Endothelial cell of umbilical vein (primary cell): ENCODE measurements around the gene TSPAN1.

ENCODE experiments used
- CTCF ChIP-seq, 2 donors: IDR thresholded peaks; 1 replicate in 1 of 2; 2 replicates in 1 of 2; pipeline ENCODE4 v1.5.1; 2011; ENCODE audit warnings: low read length in 2 of 2, mild to moderate bottlenecking in 2 of 2, moderate library complexity in 2 of 2, control low read depth in 1 of 2, inconsistent platforms in 1 of 2, low read depth in 1 of 2; ENCODE audit not compliant: insufficient read depth in 1 of 2; ENCODE audit errors: extremely low read depth in 1 of 2
- TF ChIP-seq, protein P1 (sequence below): IDR thresholded peaks from 2 replicates; pipeline ENCODE4 v1.6.1; 2011; ENCODE audit not compliant: insufficient read depth, insufficient read length

DNA sequence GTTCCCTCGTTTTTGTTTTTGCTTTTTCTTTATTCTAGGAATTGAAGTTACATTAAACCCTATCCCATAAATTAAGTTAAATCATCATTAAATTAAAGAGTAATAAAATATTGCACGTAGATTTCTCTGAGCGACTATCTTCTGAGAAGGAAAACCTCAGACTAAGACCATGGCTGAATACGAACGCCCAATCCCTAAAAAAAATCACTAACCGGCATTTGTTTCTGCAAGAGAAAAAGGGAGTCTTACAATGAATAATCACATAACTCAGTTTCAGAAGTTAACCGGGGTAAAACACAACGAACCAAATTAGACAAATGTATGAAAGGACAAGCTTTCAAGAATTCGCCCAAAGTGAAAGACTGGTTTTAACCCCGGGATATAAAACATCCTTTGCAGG, 43.8 kb upstream of the TSPAN1 start:
- TF ChIP-seq CTCF (IDR thresholded peaks at IDR 0.05; ENCODE audit: extremely low read depth in 1 of 2, insufficient read depth in 1 of 2, low read depth in 1 of 2, low read length in 2 of 2) = no peak
- TF ChIP-seq, protein P1, sequence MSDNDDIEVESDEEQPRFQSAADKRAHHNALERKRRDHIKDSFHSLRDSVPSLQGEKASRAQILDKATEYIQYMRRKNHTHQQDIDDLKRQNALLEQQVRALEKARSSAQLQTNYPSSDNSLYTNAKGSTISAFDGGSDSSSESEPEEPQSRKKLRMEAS = no peak
